Pons (tissue), 1 donor: ENCODE data around the gene CHMP1B.
A peak's percentile ranks its signal among the peaks of the same experiment; 100 is the strongest.
"Not testable (repeated sequence)": the region's sequence is repeated elsewhere in the genome, so short reads cannot be mapped to it uniquely, and the experiment has no call there.

Experiments
- DNase-seq: peaks from one replicate; pipeline ENCODE4 v3.0.0-alpha.2; 2016; ENCODE audit warnings: low spot score

Gene CHMP1B

GRCh38 chr18:11871501-11871900 lies 20.3 kb downstream of the CHMP1B start:
- DNase-seq = no peak

GRCh38 chr18:11872479-11873136 lies 21.4 kb downstream of the CHMP1B start:
- DNase-seq = no peak

GRCh38 chr18:11873670-11874340 lies 22.6 kb downstream of the CHMP1B start:
- DNase-seq = no peak

GRCh38 chr18:11874676-11875075 lies 23.5 kb downstream of the CHMP1B start:
- no peak for DNase-seq

- DNase-seq = no peak
Measured at GRCh38 chr18:11877497-11878135, 26.4 kb downstream of the CHMP1B start.

- no peak for DNase-seq
Measured at GRCh38 chr18:11880586-11881304, 29.5 kb downstream of the CHMP1B start.

GRCh38 chr18:11882636-11883035 lies 31.4 kb downstream of the CHMP1B start:
- DNase-seq = no peak

GRCh38 chr18:11883153-11883552 lies 31.9 kb downstream of the CHMP1B start:
- DNase-seq = peak; percentile 59

- no peak for DNase-seq
Measured at GRCh38 chr18:11884396-11885030, 33.3 kb downstream of the CHMP1B start.

GRCh38 chr18:11885278-11885947 lies 34.2 kb downstream of the CHMP1B start:
- peak; percentile 46 for DNase-seq

- no peak for DNase-seq
Measured at GRCh38 chr18:11886577-11887110, 35.4 kb downstream of the CHMP1B start.

- DNase-seq = no peak
Measured at GRCh38 chr18:11887328-11888128, 36.3 kb downstream of the CHMP1B start.

GRCh38 chr18:11888726-11889125 lies 37.5 kb downstream of the CHMP1B start:
- DNase-seq = no peak

- no peak for DNase-seq
Measured at GRCh38 chr18:11889284-11889683, 38.1 kb downstream of the CHMP1B start.

GRCh38 chr18:11891737-11892136 lies 40.5 kb downstream of the CHMP1B start:
- no peak for DNase-seq

GRCh38 chr18:11892438-11892837 lies 41.2 kb downstream of the CHMP1B start:
- DNase-seq = not testable (repeated sequence)

GRCh38 chr18:11897781-11898180 lies 46.6 kb downstream of the CHMP1B start:
- no peak for DNase-seq

- no peak for DNase-seq
Measured at GRCh38 chr18:11899063-11899462, 47.9 kb downstream of the CHMP1B start.

GRCh38 chr18:11901826-11902438 lies 50.7 kb downstream of the CHMP1B start:
- no peak for DNase-seq
